HEK293T (cell line): Measurements from ENCODE around the gene BNIP1.

Source experiments
- ARNT ChIP-seq: fragments of 450-650 bp; IDR thresholded peaks from 2 replicates; pipeline ENCODE4 v1.6.1; 2017; ENCODE audit warnings: mild to moderate bottlenecking
- BHLHE40 ChIP-seq: fragments of 450-650 bp; IDR thresholded peaks from 2 replicates; pipeline ENCODE4 v1.6.1; 2016; ENCODE audit warnings: mild to moderate bottlenecking, moderate library complexity, borderline replicate concordance
- ELF4 ChIP-seq: fragments of 450-650 bp; IDR thresholded peaks from 2 replicates; pipeline ENCODE4 v1.6.1; 2017; ENCODE audit warnings: antibody characterized with exemption
- FOXA1 ChIP-seq: fragments of 450-650 bp; IDR thresholded peaks from 2 replicates; pipeline ENCODE4 v1.6.1; 2016; ENCODE audit warnings: mild to moderate bottlenecking
- FOXK2 ChIP-seq: fragments of 450-650 bp; IDR thresholded peaks from 2 replicates; pipeline ENCODE4 v1.6.1; 2016; ENCODE audit warnings: mild to moderate bottlenecking
- FOXM1 ChIP-seq: fragments of 450-650 bp; IDR thresholded peaks from 2 replicates; pipeline ENCODE4 v1.6.1; 2017; ENCODE audit warnings: mild to moderate bottlenecking, borderline replicate concordance
- HDGF ChIP-seq: fragments of 450-650 bp; IDR thresholded peaks from 2 replicates; pipeline ENCODE4 v1.6.1; 2017; ENCODE audit warnings: antibody characterized with exemption, borderline replicate concordance
- L3MBTL2 ChIP-seq: fragments of 450-650 bp; conservative IDR thresholded peaks from 2 replicates; pipeline ENCODE4 v1.6.1; 2016; ENCODE audit warnings: mild to moderate bottlenecking
- NFRKB ChIP-seq: fragments of 450-650 bp; IDR thresholded peaks from 2 replicates; pipeline ENCODE4 v1.6.1; 2016; ENCODE audit warnings: mild to moderate bottlenecking, moderate library complexity
- SP1 ChIP-seq: fragments of 450-650 bp; IDR thresholded peaks from 2 replicates; pipeline ENCODE4 v1.6.1; 2017
- SUZ12 ChIP-seq: fragments of 450-650 bp; IDR thresholded peaks from 2 replicates; pipeline ENCODE4 v1.6.1; 2016; ENCODE audit warnings: mild to moderate bottlenecking
- TARDBP ChIP-seq: fragments of 450-650 bp; IDR thresholded peaks from 2 replicates; pipeline ENCODE4 v1.6.1; 2016
- ZNF384 ChIP-seq: fragments of 450-650 bp; IDR thresholded peaks from 2 replicates; pipeline ENCODE4 v1.6.1; 2016
- TF ChIP-seq, protein P1 (sequence below): fragments of 450-650 bp; IDR thresholded peaks from 2 replicates; pipeline ENCODE4 v1.6.1; 2016

GRCh38 chr5:173155912-173156311, 11.6 kb downstream of the BNIP1 start:
- TF ChIP-seq FOXM1 (no peak), ELF4 (no peak), SP1 (no peak), HDGF (no peak), FOXA1 (no peak), ZNF384 (no peak), BHLHE40 (no peak), L3MBTL2 (no peak), ARNT (no peak), FOXK2 (no peak), TARDBP (no peak), NFRKB (no peak), SUZ12 (no peak)
- TF ChIP-seq, protein P1, sequence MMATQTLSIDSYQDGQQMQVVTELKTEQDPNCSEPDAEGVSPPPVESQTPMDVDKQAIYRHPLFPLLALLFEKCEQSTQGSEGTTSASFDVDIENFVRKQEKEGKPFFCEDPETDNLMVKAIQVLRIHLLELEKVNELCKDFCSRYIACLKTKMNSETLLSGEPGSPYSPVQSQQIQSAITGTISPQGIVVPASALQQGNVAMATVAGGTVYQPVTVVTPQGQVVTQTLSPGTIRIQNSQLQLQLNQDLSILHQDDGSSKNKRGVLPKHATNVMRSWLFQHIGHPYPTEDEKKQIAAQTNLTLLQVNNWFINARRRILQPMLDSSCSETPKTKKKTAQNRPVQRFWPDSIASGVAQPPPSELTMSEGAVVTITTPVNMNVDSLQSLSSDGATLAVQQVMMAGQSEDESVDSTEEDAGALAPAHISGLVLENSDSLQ, result no peak
